ENCODE results near the gene SLC30A7.
"Not testable (repeated sequence)": the region's sequence is repeated elsewhere in the genome, so short reads cannot be mapped to it uniquely, and the experiment has no call there.

The SLC30A7 gene

GRCh38 chr1:100924991-100925390, 29.1 kb downstream of the SLC30A7 start:
- Histone ChIP-seq H3K36me3 (ENCODE audit: control insufficient read depth, insufficient read depth, low read length) (no peaks in the 10 kb centered on the region), H3K9me3 (ENCODE audit: control insufficient read depth, insufficient read depth, low read length) (no peaks in the 10 kb centered on the region), H3K4me1 (ENCODE audit: control insufficient read depth, insufficient read depth, low read length) (no peaks in the 10 kb centered on the region), H3K27me3 (ENCODE audit: control insufficient read depth, insufficient read depth, low read length) (no peaks in the 10 kb centered on the region), H3K9ac (ENCODE audit: low read depth, low read length) (no peak overlapping the region), H3K4me3 (ENCODE audit: low read depth, low read length) (no peak overlapping the region)

GRCh38 chr1:100926240-100926639, 30.4 kb downstream of the SLC30A7 start:
- H3K9me3 ChIP-seq (ENCODE audit: control insufficient read depth, insufficient read depth, low read length): no peaks in the 10 kb centered on the region
- no peak overlapping the region for H3K4me3 ChIP-seq (ENCODE audit: low read depth, low read length)
- no peaks in the 10 kb centered on the region for H3K4me1 ChIP-seq (ENCODE audit: control insufficient read depth, insufficient read depth, low read length)
- H3K9ac ChIP-seq (ENCODE audit: low read depth, low read length): no peak overlapping the region
- H3K36me3 ChIP-seq (ENCODE audit: control insufficient read depth, insufficient read depth, low read length): no peaks in the 10 kb centered on the region
- no peaks in the 10 kb centered on the region for H3K27me3 ChIP-seq (ENCODE audit: control insufficient read depth, insufficient read depth, low read length)

- Histone ChIP-seq H3K27me3 (ENCODE audit: control insufficient read depth, insufficient read depth, low read length) (no peaks in the 10 kb centered on the region), H3K9me3 (ENCODE audit: control insufficient read depth, insufficient read depth, low read length) (no peaks in the 10 kb centered on the region), H3K4me3 (ENCODE audit: low read depth, low read length) (no peak overlapping the region), H3K9ac (ENCODE audit: low read depth, low read length) (no peak overlapping the region), H3K36me3 (ENCODE audit: control insufficient read depth, insufficient read depth, low read length) (no peaks in the 10 kb centered on the region), H3K4me1 (ENCODE audit: control insufficient read depth, insufficient read depth, low read length) (no peaks in the 10 kb centered on the region)
These were observed 31.4 kb downstream of the SLC30A7 start for GRCh38 chr1:100927276-100927675.

- Histone ChIP-seq H3K4me1 (ENCODE audit: control insufficient read depth, insufficient read depth, low read length) (no peaks in the 10 kb centered on the region), H3K9ac (ENCODE audit: low read depth, low read length) (no peak overlapping the region), H3K36me3 (ENCODE audit: control insufficient read depth, insufficient read depth, low read length) (no peaks in the 10 kb centered on the region), H3K27me3 (ENCODE audit: control insufficient read depth, insufficient read depth, low read length) (no peaks in the 10 kb centered on the region), H3K9me3 (ENCODE audit: control insufficient read depth, insufficient read depth, low read length) (no peaks in the 10 kb centered on the region), H3K4me3 (ENCODE audit: low read depth, low read length) (no peak overlapping the region)
These were observed 32.2 kb downstream of the SLC30A7 start for GRCh38 chr1:100928128-100928527.

GRCh38 chr1:100930494-100930893, 34.6 kb downstream of the SLC30A7 start:
- Histone ChIP-seq H3K9me3 (ENCODE audit: control insufficient read depth, insufficient read depth, low read length) (no peaks in the 10 kb centered on the region), H3K27me3 (ENCODE audit: control insufficient read depth, insufficient read depth, low read length) (no peaks in the 10 kb centered on the region), H3K36me3 (ENCODE audit: control insufficient read depth, insufficient read depth, low read length) (no peaks in the 10 kb centered on the region), H3K9ac (ENCODE audit: low read depth, low read length) (no peak overlapping the region), H3K4me1 (ENCODE audit: control insufficient read depth, insufficient read depth, low read length) (no peaks in the 10 kb centered on the region), H3K4me3 (ENCODE audit: low read depth, low read length) (no peak overlapping the region)

- Histone ChIP-seq H3K36me3 (ENCODE audit: control insufficient read depth, insufficient read depth, low read length) (no peaks in the 10 kb centered on the region), H3K4me1 (ENCODE audit: control insufficient read depth, insufficient read depth, low read length) (no peaks in the 10 kb centered on the region), H3K9ac (ENCODE audit: low read depth, low read length) (no peak overlapping the region), H3K4me3 (ENCODE audit: low read depth, low read length) (no peak overlapping the region), H3K27me3 (ENCODE audit: control insufficient read depth, insufficient read depth, low read length) (no peaks in the 10 kb centered on the region), H3K9me3 (ENCODE audit: control insufficient read depth, insufficient read depth, low read length) (no peaks in the 10 kb centered on the region)
These were observed 35.8 kb downstream of the SLC30A7 start for GRCh38 chr1:100931716-100932115.

GRCh38 chr1:100933555-100933954, 37.7 kb downstream of the SLC30A7 start:
- not testable (repeated sequence) for H3K9me3 ChIP-seq (ENCODE audit: control insufficient read depth, insufficient read depth, low read length); H3K9ac ChIP-seq (ENCODE audit: low read depth, low read length); H3K27me3 ChIP-seq (ENCODE audit: control insufficient read depth, insufficient read depth, low read length); H3K4me1 ChIP-seq (ENCODE audit: control insufficient read depth, insufficient read depth, low read length); H3K4me3 ChIP-seq (ENCODE audit: low read depth, low read length); H3K36me3 ChIP-seq (ENCODE audit: control insufficient read depth, insufficient read depth, low read length)

DNA sequence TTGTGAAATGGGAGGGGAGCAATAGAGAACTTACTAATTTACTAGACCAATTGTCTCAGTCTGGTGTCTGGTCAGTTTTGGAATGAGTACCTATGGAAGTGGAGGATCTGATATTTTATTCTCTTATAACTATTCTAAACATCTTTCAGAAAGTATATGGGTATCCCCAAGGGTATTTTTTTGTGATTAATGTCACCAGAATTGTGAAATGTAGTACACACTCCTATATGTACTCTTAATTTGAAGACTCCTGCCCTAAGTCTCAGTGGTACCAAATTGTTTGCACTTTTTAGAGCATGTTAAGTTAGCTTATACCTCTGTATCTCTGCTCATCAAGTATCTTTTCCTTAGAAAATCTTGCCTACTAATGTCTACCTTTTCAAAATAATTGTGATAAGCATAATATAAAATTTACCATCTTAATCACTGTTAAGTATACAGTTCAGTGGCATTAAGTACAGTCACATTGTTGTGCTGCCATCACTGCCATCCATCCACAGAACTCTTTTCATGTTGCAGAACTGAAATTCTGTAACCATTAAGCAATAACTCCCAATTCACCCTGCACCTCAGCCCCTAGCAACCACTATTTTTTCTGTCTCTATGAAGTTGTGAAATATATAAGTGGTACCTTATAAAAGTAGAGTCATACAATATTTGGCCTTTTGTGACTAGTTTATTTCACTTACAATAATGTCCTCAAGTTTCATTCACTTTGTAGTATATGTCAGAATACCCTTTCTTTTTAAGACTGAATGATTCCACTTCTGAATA, 40.5 kb downstream of the SLC30A7 start:
- Histone ChIP-seq H3K27me3 (ENCODE audit: control insufficient read depth, insufficient read depth, low read length) (no peaks in the 10 kb centered on the region), H3K4me1 (ENCODE audit: control insufficient read depth, insufficient read depth, low read length) (no peaks in the 10 kb centered on the region), H3K9ac (ENCODE audit: low read depth, low read length) (no peak overlapping the region), H3K9me3 (ENCODE audit: control insufficient read depth, insufficient read depth, low read length) (no peaks in the 10 kb centered on the region), H3K4me3 (ENCODE audit: low read depth, low read length) (no peak overlapping the region), H3K36me3 (ENCODE audit: control insufficient read depth, insufficient read depth, low read length) (no peaks in the 10 kb centered on the region)

GRCh38 chr1:100941098-100941527, 45.2 kb downstream of the SLC30A7 start:
- H3K9ac ChIP-seq (ENCODE audit: low read depth, low read length): no peak overlapping the region
- no peaks in the 10 kb centered on the region for H3K4me1 ChIP-seq (ENCODE audit: control insufficient read depth, insufficient read depth, low read length)
- H3K9me3 ChIP-seq (ENCODE audit: control insufficient read depth, insufficient read depth, low read length): no peaks in the 10 kb centered on the region
- peaks cover 4% of the 10 kb centered on the region for H3K36me3 ChIP-seq (ENCODE audit: control insufficient read depth, insufficient read depth, low read length)
- H3K27me3 ChIP-seq (ENCODE audit: control insufficient read depth, insufficient read depth, low read length): no peaks in the 10 kb centered on the region
- no peak overlapping the region for H3K4me3 ChIP-seq (ENCODE audit: low read depth, low read length)

DNA sequence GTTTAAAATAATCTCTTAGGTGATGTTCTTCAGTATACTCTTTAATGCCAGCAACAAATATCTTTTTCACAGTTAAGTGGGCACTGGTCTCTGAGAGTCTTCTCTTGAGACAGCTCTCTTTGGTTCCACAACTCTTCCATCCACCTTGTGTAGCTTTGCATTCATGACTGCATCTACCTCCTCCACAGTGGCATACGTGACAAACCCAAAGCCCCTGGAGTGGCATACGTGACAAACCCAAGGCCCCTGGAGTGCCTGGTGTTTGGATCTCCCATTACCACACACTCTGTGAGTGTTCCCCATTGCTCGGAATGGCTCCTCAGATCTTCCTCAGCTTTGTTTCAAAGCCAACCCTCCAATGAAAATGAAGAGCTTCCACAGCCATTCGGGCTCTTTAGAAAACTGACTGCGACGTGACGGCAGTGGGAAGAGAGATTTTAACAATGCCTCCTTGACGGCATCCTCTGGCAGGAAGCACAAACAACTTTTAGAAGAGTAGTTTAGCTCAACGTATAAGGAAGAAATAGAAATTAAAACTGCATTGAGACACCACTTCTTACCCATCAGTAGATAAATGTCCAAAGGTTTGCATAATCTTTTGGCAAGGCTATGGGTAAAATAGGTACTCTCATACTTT, 45.8 kb downstream of the SLC30A7 start:
- Histone ChIP-seq H3K36me3 (ENCODE audit: control insufficient read depth, insufficient read depth, low read length) (peaks cover 4% of the 10 kb centered on the region), H3K4me3 (ENCODE audit: low read depth, low read length) (no peak overlapping the region), H3K9me3 (ENCODE audit: control insufficient read depth, insufficient read depth, low read length) (no peaks in the 10 kb centered on the region), H3K9ac (ENCODE audit: low read depth, low read length) (no peak overlapping the region), H3K27me3 (ENCODE audit: control insufficient read depth, insufficient read depth, low read length) (no peaks in the 10 kb centered on the region), H3K4me1 (ENCODE audit: control insufficient read depth, insufficient read depth, low read length) (no peaks in the 10 kb centered on the region)

- Histone ChIP-seq H3K9me3 (ENCODE audit: control insufficient read depth, insufficient read depth, low read length) (no peaks in the 10 kb centered on the region), H3K27me3 (ENCODE audit: control insufficient read depth, insufficient read depth, low read length) (no peaks in the 10 kb centered on the region), H3K4me3 (ENCODE audit: low read depth, low read length) (no peak overlapping the region), H3K36me3 (ENCODE audit: control insufficient read depth, insufficient read depth, low read length) (peaks cover 4% of the 10 kb centered on the region), H3K9ac (ENCODE audit: low read depth, low read length) (no peak overlapping the region), H3K4me1 (ENCODE audit: control insufficient read depth, insufficient read depth, low read length) (no peaks in the 10 kb centered on the region)
These were observed 46.6 kb downstream of the SLC30A7 start for GRCh38 chr1:100942304-100943046.

DNA sequence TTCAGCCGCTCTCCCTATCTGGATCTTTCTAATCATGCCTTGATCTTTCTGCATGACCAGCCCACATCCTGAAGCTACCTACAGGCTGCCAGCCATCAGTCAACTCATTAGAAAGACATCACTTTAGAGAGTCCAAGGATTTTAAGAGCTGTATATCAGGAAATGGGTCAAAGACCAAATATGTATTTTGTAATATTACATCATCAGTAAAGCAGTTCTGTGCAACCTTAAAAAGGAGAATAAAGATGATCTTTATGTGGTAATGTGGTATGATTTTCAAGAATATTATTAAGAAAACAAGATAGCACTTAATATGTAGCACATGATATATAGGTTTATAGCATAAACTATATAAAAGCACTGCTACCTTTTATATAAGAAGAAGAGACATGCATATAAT, 47.6 kb downstream of the SLC30A7 start:
- peaks cover 4% of the 10 kb centered on the region for H3K36me3 ChIP-seq (ENCODE audit: control insufficient read depth, insufficient read depth, low read length)
- H3K27me3 ChIP-seq (ENCODE audit: control insufficient read depth, insufficient read depth, low read length): no peaks in the 10 kb centered on the region
- H3K9me3 ChIP-seq (ENCODE audit: control insufficient read depth, insufficient read depth, low read length): no peaks in the 10 kb centered on the region
- H3K4me3 ChIP-seq (ENCODE audit: low read depth, low read length): no peak overlapping the region
- no peaks in the 10 kb centered on the region for H3K4me1 ChIP-seq (ENCODE audit: control insufficient read depth, insufficient read depth, low read length)
- H3K9ac ChIP-seq (ENCODE audit: low read depth, low read length): no peak overlapping the region
